Vagina (tissue), 2 donors: ENCODE results near the gene GRM7. TPM values are rescaled to one million over a fixed set of nuclear protein-coding genes. Genes with fewer than 3 reads are reported as not detected.

Source experiments
- DNase-seq, 2 donors: peaks; one replicate each; pipeline ENCODE4 v3.0.0-alpha.2; 2017; ENCODE audit errors: extremely low spot score in 2 of 2
- H3K27ac ChIP-seq: fragments of 200-600 bp; sonication (generic); one replicate; pipeline ENCODE4 v1.5.1; 2019
- H3K27me3 ChIP-seq: fragments of 200-600 bp; sonication (generic); one replicate; pipeline ENCODE4 v1.5.1; 2019
- H3K36me3 ChIP-seq, 2 donors: fragments of 200-600 bp; sonication (generic); one replicate each; pipeline ENCODE4 v1.5.1; 2017 to 2019
- H3K4me1 ChIP-seq: fragments of 200-600 bp; sonication (generic); one replicate; pipeline ENCODE4 v1.5.1; 2019
- H3K4me3 ChIP-seq, 2 donors: fragments of 200-600 bp; sonication (generic); 1 replicate in 1 of 2; 2 replicates in 1 of 2; pipeline ENCODE4 v1.5.1; 2016 to 2019
- H3K9me3 ChIP-seq: fragments of 200-600 bp; sonication (generic); one replicate; pipeline ENCODE4 v1.5.1; 2019
- CTCF ChIP-seq, 3 experiments: fragments of 450-650 bp in 2 of 3; fragments of 200-600 bp in 1 of 3; sonication (generic) in 1 of 3; IDR thresholded peaks; one replicate each; pipeline ENCODE4 v1.5.1; 2017 to 2019; ENCODE audit warnings: antibody characterized with exemption in 3 of 3, mild to moderate bottlenecking in 2 of 3, moderate library complexity in 2 of 3
- POLR2A ChIP-seq, 2 donors: fragments of 450-650 bp; IDR thresholded peaks; one replicate each; pipeline ENCODE4 v1.6.1; 2017; ENCODE audit warnings: antibody characterized with exemption in 2 of 2, mild to moderate bottlenecking in 2 of 2, moderate library complexity in 2 of 2
- POLR2AphosphoS5 ChIP-seq, 2 donors: sonication (generic); formaldehyde crosslinking; IDR thresholded peaks; one replicate each; pipeline ENCODE4 v1.9.0; 2017; ENCODE audit warnings: antibody characterized with exemption in 2 of 2, mild to moderate bottlenecking in 2 of 2, low read depth in 1 of 2; ENCODE audit not compliant: insufficient read depth in 1 of 2
- intact Hi-C: fragments of 100-400 bp; cut with DNase I; formaldehyde crosslinking; loops from one replicate; pipeline ENCODE4 v1.15.1; 2023
- total RNA-seq: library from RNA; depleted of rRNA; stranded (reverse); fragments of >200 nt; gene quantifications from one replicate; pipeline ENCODE4 v1.2.3, GENCODE V29; 2016

GRM7 gene
- total RNA-seq, 1 donor from 2014 or later: 2.0 TPM

GRCh38 chr3:7683426-7683825 is 822.5 kb downstream of the GRM7 start:
- no peaks in the 10 kb centered on the region for H3K9me3 ChIP-seq
- no peaks in the 10 kb centered on the region for H3K4me1 ChIP-seq
- no peaks in the 10 kb centered on the region for H3K36me3 ChIP-seq
- intact Hi-C loops: no loop called here
- TF ChIP-seq POLR2AphosphoS5 (IDR thresholded peaks at IDR 0.05; ENCODE audit: insufficient read depth in 1 of 2, low read depth in 1 of 2) (no peak), CTCF (IDR thresholded peaks at IDR 0.05) (no peak), POLR2A (IDR thresholded peaks at IDR 0.05) (no peak)
- DNase-seq: no peak
- H3K4me3 ChIP-seq: no peak overlapping the region
- H3K27ac ChIP-seq: no peak overlapping the region
- H3K27me3 ChIP-seq: no peaks in the 10 kb centered on the region

- no peak for TF ChIP-seq POLR2AphosphoS5 (IDR thresholded peaks at IDR 0.05; ENCODE audit: insufficient read depth in 1 of 2, low read depth in 1 of 2)
- TF ChIP-seq CTCF (IDR thresholded peaks at IDR 0.05): no peak
- no peak for TF ChIP-seq POLR2A (IDR thresholded peaks at IDR 0.05)
- Histone ChIP-seq H3K4me1 (no peaks in the 10 kb centered on the region), H3K27ac (no peak overlapping the region), H3K27me3 (no peaks in the 10 kb centered on the region), H3K4me3 (no peak overlapping the region), H3K36me3 (no peaks in the 10 kb centered on the region), H3K9me3 (no peaks in the 10 kb centered on the region)
- intact Hi-C loops: no loop called here
- no peak for DNase-seq
These were observed 823.3 kb downstream of the GRM7 start for GRCh38 chr3:7684182-7684715.

GRCh38 chr3:7687428-7688147 is 826.7 kb downstream of the GRM7 start:
- TF ChIP-seq POLR2AphosphoS5 (IDR thresholded peaks at IDR 0.05; ENCODE audit: insufficient read depth in 1 of 2, low read depth in 1 of 2) (no peak), POLR2A (IDR thresholded peaks at IDR 0.05) (no peak)
- intact Hi-C loops: no loop called here
- DNase-seq: no peak
- Histone ChIP-seq H3K36me3 (no peaks in the 10 kb centered on the region), H3K27me3 (no peaks in the 10 kb centered on the region), H3K27ac (no peak overlapping the region), H3K9me3 (no peaks in the 10 kb centered on the region), H3K4me1 (no peaks in the 10 kb centered on the region), H3K4me3 (no peak overlapping the region)

GRCh38 chr3:7692866-7693265 is 832.0 kb downstream of the GRM7 start:
- no peak for DNase-seq
- no peaks in the 10 kb centered on the region for H3K4me1 ChIP-seq
- no peaks in the 10 kb centered on the region for H3K36me3 ChIP-seq
- intact Hi-C loops: no loop called here
- no peaks in the 10 kb centered on the region for H3K27me3 ChIP-seq
- H3K27ac ChIP-seq: no peak overlapping the region
- no peak overlapping the region for H3K4me3 ChIP-seq
- no peaks in the 10 kb centered on the region for H3K9me3 ChIP-seq
- TF ChIP-seq CTCF (IDR thresholded peaks at IDR 0.05) (no peak), POLR2A (IDR thresholded peaks at IDR 0.05) (no peak), POLR2AphosphoS5 (IDR thresholded peaks at IDR 0.05; ENCODE audit: insufficient read depth in 1 of 2, low read depth in 1 of 2) (no peak)

GRCh38 chr3:7693976-7694375 is 833.1 kb downstream of the GRM7 start:
- no peak for DNase-seq
- no peak overlapping the region for H3K4me3 ChIP-seq
- no peaks in the 10 kb centered on the region for H3K9me3 ChIP-seq
- intact Hi-C loops: no loop called here
- no peaks in the 10 kb centered on the region for H3K27me3 ChIP-seq
- no peak overlapping the region for H3K27ac ChIP-seq
- no peaks in the 10 kb centered on the region for H3K36me3 ChIP-seq
- H3K4me1 ChIP-seq: no peaks in the 10 kb centered on the region
- TF ChIP-seq POLR2AphosphoS5 (IDR thresholded peaks at IDR 0.05; ENCODE audit: insufficient read depth in 1 of 2, low read depth in 1 of 2) (no peak), POLR2A (IDR thresholded peaks at IDR 0.05) (no peak), CTCF (IDR thresholded peaks at IDR 0.05) (no peak)
